HG02571 (cell line): ENCODE results near the gene MAGI2.
"Not testable (repeated sequence)": the region's sequence is repeated elsewhere in the genome, so short reads cannot be mapped to it uniquely, and the experiment has no call there.

Source experiments
- ATAC-seq: cut with Tn5 transposase; IDR thresholded peaks from one replicate; pipeline ENCODE4 v1.9.1; 2021; ENCODE audit warnings: mild to moderate bottlenecking, moderate library complexity; ENCODE audit not compliant: unreplicated experiment

Gene MAGI2

GRCh38 chr7:78514634-78515033 is 938.8 kb downstream of the MAGI2 start:
- no peak for ATAC-seq

DNA sequence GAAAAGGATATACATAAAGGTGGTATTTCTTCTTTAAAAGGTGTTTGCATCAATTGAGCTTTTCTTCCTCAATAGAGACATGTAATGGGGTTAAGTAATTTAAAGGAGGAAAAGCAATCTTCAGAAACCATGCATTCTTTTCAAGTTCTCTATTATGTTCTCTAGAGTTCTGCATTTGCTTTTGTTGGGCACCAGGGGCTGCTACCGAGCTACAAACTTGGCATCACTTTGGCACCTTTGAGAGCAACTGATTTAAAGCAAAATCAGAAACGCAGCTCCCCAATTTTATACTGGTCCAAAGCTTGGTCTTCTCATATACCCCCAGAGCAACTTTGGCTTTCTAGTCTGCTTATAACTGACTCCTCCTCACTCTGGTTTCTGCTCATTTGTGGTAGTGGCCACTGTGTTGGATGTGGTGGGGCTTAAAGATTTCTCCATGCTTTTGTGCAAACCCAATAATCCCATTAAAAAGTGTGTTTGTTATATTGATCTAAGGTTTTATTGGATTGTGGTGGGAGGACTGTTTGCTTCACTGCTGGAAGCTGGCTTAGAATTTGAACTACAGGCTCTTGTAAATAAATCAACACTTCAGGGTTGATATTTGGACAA is 942.8 kb downstream of the MAGI2 start:
- ATAC-seq = no peak

GRCh38 chr7:78503301-78503700 is 950.2 kb downstream of the MAGI2 start:
- not testable (repeated sequence) for ATAC-seq

DNA sequence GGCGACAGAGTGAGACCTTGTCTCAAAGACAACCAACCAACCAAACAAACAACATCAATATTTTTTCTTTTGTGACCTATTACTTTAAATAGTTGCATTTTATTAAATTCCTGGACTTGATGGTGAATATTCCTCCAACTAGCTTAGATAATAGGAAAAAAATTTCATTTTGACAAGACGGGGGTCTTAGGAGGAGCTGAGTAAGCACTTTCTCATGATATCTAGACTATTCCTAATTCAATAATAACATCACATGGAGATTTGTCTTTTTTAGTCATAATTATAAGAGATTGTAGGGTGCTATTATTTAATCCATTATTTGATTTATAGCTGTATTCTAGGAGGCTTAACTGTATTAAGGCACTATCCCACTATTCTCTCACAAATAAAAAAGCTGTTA is 952.4 kb downstream of the MAGI2 start:
- ATAC-seq = no peak

DNA sequence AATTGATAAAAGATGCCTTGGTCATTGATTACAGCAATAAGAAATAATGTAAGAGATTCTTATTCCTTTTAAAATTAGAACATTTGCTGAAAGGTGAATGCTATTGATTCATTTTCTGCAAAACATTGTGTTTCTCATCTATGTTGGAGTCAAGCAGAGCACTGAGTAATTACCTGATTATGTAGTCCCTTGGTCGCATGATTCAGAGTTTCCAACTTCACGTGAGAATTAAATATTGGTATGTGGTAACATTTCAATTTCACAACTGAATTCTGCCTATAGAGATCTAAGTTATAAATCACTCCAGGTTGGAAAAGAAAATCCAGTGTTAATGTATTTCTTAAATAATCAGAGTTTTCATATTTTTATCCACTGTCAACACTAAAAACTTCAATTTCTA is 953.5 kb downstream of the MAGI2 start:
- ATAC-seq = no peak

DNA sequence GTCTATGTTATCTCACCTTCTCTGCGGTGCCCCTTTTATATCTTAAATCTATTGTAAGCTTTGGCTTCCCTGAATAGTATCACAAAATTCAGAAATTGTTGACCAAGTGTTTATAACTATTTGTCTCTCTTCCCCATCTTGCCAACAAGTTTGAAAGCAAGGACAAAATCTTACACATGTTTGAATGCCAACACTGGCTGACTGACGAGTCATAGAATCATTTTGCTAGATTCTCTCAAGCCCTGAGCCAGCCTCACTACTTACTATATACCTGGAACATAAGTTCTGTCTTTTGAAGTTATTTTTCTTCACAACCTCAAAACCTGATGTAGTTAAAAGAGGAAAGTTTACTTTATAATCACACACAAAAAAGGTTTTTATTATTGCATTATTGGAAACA is 954.2 kb downstream of the MAGI2 start:
- ATAC-seq = no peak

DNA sequence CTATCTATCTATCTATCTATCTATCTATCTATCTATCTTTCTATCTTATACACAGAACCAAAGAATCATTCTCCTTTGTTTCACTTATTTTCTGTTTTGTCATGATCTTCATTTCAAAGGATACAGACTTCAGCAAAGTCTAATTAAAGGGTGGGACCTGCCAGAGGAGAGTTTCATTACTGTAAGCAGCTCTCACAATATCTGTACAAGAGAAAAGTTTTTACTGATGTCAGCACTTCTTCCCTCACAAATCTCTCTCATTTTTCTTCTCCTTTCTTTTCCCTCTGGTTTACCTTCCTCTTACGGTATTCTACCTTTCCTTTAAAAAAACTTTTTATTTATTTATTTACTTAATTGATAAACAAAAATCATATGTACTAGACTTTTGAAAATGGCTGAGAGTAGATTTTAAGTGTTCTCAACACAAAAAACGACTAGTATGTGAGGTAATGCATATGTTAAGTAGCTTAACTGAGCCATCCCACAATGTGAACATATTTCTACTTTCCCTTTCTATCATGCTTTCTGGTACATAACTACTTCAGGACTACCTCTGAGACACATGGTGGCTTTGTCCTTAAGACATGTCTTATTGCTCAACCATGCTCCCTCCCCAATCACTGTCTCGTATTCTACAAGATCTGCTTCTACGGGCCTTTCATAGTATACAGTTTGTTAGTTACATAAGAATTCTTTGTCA is 955.6 kb downstream of the MAGI2 start:
- ATAC-seq = no peak

DNA sequence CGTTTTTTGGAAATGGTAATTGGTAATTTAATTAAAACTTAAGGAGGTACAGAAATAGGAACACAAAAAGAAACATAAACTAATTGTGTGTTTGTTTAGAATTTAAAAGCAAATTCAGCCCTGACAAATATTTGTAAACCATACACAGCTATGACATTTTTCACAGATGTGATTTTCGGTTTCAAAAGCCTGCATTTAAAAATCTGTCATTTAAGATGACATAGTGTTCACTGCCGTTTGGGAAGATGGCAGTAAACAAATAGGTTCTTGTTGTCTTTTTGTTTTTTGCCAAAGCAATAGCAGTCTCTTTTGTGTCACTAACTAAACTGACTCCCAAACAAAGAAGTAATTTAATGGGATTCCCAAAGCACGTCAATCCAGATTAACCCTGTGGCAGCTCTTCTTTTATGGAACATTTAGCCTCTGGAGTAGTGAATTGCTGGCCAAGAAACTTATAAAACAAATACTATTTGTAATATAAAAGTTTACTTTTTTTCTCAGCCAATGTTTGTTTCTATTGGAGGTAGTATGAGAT is 957.3 kb downstream of the MAGI2 start:
- ATAC-seq = no peak

- ATAC-seq = no peak
Measured at GRCh38 chr7:78493401-78493800, 960.1 kb downstream of the MAGI2 start.

- no peak for ATAC-seq
Measured at GRCh38 chr7:78492146-78492545, 961.3 kb downstream of the MAGI2 start.

DNA sequence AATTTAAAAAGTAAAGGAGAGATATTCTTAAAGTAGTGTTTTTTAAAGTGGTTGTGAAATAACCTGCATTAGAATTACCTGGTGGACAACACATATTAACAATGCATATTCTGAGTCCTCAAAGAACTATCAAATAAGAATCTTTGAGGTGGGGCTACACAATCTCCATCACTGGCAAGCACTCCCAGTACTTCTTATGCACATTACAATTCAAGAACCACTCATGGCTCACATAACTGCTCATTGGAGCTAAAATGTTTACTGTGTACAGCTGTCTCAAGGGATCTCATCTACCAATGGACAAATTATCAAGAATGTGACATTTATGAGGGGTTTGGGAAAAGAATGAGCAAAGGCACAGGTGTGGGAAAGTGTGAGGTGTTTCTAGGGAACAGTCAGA is 962.9 kb downstream of the MAGI2 start:
- no peak for ATAC-seq

- ATAC-seq = no peak
Measured at GRCh38 chr7:78489476-78490240, 963.8 kb downstream of the MAGI2 start.

GRCh38 chr7:78487464-78487863 is 966.0 kb downstream of the MAGI2 start:
- no peak for ATAC-seq

GRCh38 chr7:78479348-78479747 is 974.1 kb downstream of the MAGI2 start:
- ATAC-seq = no peak

DNA sequence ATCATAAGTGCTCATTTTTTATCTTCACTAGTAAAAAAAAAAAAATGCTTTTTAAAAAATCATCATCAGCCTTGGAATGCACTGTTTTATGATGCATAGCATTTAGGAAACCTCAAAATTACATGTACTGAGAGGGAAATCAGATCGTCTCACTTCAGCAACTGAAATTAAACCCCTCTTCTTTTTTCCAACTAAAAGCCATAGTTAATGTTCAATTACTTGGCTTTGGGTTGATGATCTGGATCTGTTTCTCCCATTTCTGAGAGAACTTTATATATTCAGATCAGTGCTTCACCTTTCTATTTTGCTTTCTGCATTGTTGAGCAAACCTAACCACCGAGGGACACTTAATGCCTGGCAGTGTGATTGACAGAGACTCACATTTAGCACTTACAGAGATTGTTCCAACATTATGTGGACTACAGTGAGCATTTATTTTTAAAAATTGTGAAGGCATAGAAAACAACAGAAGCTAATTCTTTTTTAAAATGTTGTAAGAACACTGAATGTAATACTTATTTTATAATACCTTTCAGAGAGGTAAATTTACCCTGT is 976.5 kb downstream of the MAGI2 start:
- ATAC-seq = no peak

DNA sequence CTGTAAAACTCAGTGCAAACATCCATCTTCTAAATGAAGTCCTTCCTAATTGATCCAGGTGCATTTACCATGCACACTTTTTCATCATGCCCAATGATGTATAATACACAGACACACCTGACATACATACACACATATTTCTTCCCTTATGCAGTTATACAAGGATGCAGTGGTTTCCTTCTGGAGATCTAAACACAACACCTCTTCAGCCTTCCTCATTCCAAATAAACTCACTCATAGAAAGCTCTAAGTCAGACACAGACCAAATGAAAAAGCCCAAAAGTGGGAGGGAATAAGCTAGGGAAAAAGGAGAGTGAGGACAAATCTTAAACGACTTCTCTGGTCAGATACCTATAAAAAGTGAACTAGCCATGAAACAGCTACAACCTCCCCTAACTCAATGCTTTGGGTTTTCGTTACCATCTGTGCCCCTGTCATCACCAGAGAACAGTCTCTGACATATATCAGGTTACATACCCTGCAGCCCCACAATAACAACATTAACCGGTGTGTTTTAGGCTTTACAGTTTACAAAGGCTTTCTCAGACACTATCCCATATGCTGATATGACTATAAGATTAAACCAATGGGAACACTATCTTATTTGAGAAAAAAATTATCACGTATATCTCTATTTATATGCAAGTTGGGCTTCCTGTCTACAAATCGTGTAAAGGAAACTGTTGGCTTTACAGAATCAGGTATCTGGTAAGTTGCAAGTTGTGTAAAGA is 979.7 kb downstream of the MAGI2 start:
- no peak for ATAC-seq

DNA sequence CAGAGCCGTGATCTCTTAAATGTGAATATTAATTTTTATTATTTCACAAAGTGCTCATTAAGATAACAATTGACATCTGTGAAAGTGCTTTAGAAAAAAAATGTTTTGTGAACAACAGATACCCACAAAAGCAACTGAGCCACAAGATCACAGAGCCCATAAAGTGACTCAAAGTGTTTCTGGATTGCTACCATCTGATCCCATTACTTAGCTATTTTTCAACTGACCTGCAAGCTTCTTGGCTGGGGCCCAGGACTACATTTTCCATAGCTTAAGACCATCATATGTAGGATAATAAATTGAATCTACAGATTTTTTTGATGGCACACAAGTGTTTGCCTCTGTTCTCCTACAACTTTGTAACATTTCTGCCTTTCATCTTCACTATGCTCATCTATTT is 980.4 kb downstream of the MAGI2 start:
- no peak for ATAC-seq

DNA sequence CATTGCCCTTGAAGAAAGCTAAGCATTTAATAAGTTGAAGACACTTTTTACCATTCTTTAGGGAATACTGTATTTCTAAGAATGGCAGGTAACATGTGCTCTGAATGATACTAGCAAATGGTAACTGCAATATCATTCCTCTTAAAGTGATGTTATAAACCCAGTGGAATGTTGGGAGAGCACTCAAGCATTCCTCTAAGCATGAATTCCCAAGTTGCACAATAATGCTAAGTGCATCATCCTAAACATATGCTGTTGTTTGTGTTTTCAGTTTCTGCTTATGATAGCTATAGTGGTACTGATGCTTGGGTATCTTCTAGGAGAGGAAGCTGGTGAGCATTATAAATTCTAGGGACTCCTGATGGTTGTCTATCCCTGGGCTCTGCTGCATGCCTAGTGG is 980.9 kb downstream of the MAGI2 start:
- ATAC-seq = no peak

GRCh38 chr7:78465894-78466293 is 987.6 kb downstream of the MAGI2 start:
- ATAC-seq = no peak

DNA sequence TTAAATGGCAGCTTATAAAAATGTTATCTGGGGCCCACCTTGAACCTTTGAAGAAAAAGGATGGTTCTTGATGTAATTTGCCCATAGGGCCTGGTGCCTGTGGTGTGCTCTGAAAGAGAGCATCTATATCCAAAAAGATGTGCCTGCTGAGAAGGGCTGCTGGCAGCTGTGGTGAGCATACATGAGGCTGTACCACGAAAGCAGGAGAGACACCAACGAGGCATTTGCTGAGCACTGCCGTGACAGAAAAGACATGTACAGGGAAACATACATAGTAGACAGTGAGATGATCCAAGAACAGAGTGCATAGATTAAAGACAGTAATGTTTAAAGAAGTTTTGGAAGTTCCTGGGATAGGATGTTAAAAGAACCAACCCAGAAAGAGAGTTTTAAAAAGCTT is 990.4 kb downstream of the MAGI2 start:
- no peak for ATAC-seq

- ATAC-seq = no peak
Measured at GRCh38 chr7:78450706-78451105, 1002.8 kb downstream of the MAGI2 start.
